Putamen (tissue), 1 donor: Measurements from ENCODE around the gene ANKRD6.

ENCODE experiments used
- DNase-seq: peaks from one replicate; pipeline ENCODE4 v3.0.0-alpha.2; 2016; ENCODE audit warnings: low spot score

The ANKRD6 gene

DNA sequence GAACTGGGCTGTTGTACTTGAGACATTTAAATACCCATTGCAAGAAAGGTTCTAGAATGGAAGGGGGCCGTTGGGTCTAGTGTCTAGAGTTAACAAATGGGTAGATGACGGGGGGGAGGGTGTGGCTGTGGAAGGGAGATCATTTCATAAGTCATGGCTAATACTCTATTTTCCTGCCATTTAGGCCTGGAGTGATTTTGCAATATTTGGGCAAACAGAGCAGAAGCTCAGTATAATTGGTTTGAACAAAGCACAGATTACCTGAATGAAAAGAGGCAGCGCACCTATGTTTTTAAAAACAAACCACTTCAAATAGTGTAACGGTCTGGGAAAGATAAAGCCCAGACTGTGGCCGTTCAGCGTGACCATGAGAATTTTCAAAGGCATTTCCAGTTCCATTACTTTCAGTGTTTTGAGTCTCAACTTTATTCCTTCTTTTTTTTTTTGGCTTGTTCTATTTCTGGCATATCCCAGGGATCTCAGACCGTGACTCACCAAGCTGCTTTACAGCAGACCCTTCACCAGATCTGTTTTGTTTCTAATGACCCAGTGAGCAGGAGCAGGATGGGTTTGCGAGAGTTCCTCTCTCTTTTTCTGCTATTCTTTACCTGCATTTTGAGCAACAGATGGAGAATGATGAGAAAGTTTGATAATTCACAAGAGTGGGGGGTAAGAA is 131.9 kb downstream of the ANKRD6 start:
- no peak for DNase-seq

DNA sequence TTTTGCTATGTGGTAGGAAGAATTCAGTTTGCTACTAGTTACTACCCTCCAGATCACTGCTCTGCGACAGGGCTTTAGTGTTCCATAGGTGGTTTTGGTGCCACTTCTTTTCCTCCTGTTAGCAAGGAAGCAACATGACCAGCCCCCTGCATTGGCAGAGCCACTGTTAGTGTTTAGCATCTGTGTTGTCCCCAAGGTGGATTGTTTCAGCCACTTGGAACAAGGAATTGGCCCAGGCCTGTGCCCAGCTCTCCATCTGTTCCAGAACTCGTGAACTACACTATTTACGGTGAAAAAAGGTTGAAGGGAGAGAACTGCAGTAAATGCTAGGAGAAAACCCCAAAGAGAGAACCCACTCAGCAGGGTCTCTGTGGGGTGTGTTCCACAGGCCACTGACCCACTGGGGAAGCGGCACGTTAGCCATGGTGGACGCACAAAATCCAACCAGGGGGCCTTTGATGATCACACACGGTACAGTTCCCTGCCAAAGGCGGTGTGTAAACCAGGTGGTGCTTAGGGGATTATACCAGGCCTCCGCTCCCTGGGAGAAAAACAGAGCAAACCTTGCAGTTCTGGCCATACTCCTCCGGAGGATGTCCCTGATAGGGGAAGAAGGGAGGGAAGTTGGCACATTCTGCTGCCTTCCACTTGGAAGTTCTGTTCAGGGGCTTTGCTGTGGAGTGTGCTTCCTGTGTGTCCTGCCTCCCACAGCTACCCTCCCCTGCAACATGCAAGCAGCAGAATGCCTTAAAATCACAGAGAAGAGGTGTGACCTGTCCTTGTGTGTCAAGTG is 133.3 kb downstream of the ANKRD6 start:
- DNase-seq = no peak

DNA sequence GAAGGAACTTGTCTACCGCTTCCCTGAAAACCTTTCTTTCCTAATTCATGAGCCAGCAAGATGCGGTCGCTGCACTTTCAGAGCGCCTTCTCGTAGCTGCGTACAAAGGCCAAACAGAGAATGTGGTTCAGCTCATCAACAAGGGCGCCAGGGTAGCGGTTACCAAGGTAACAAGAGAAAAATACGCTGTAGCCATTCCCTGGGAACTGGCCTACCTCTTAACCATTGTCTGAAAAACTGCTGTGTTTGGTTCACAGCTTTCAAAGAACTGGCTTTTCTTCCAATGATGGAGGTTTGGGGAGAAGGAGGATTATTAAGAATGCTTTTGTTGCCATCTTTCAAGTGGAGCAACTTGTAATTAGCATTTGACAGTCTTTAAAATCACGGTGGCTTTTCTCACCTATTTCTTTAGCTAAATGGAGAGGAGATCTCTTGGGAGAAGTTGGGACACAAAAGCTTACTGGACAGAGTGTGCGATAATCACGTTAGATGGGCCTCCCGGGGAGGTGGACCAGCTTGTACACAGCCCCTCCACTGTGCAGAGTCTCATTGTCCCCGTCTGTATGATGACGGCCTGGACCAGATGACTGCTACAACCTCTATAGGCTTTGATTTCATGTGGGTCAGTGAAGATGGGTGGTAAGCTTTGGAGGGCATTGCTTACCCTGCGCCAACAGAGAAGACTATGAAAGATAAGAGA is 134.1 kb downstream of the ANKRD6 start:
- no peak for DNase-seq

DNA sequence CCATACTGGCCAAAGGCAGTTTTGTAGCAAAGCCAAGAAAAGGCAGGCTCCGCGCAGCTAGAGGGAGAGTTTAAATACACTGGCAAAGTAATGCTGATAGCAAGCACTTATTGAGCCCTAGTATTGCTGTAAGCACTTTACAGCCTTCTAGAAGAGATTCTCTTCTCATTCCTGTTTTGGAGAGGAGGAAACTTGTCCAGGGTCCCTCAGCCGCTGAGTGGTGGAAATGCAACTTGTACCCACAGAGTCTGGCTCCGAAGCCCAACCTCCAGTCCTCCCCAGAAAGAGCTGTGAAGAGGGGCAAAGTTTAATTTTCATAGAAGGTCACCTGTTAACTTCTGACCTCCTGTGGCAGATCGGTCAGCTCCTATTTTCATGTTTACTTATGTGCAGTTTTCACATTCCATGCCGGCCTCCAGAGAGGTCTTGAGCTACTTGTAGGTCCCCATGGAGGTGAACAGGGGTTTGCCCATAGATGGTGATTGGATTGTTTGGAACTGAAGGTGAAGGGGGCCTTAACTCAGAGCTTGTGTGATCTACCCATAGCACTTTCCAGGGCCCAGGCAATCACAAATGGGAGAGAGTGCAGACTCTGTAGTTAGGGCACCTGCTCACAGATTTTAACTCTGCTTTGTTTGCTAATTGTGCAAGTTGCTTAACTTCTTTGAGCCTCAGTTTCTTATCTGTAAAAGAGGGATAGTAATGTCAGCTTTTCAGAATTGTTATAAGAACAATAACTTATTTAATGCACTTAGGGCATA is 134.9 kb downstream of the ANKRD6 start:
- DNase-seq = no peak

DNA sequence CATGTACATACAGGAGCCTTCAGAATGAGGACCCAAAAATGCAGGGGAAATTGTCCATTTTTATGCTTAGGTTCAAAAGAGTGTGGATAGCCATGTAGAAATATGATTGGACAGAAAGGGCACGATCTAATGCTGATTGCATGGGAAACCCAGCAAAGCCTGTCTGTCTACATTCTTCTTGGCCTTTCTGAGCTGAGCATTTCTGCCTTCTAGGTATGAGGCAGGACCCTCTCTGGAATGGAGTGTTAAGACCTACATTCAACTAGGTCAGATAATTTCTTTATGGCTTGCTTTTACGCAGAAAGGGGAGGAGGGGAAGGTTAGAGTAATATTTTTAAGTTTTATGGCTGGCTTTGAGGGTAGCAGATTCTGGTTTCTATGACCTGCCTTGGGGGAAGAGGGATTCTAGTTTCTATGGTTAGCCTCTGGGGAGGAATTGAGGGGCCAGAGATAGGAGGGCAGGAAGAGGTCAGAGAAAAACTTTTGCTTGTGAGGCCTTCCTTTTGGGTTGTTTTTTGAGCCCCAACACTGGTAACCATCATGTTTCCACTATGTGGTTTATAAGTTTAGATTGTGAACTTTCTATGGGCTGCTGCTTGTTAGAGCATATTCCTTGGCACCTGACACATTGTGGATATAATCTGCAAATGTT is 142.1 kb downstream of the ANKRD6 start:
- no peak for DNase-seq

DNA sequence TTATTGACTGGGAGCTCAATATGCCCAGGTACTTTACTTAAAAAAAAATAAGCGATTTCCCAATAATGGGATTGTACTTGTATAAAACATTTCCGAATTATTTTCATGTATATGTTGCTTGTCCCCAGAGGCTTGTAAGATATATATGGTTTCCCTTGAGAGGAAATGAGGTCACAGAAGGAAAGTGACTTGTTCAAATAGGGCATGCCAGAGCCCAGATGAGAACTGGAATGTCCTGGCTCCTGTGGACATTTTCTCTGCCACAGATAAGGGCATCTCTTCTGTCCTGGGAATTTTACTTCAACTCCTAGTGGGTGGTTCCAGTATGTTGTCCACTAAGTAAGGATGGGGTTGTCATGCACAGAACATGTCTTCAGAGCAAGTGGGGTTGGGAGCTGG is 142.6 kb downstream of the ANKRD6 start:
- DNase-seq = no peak

DNA sequence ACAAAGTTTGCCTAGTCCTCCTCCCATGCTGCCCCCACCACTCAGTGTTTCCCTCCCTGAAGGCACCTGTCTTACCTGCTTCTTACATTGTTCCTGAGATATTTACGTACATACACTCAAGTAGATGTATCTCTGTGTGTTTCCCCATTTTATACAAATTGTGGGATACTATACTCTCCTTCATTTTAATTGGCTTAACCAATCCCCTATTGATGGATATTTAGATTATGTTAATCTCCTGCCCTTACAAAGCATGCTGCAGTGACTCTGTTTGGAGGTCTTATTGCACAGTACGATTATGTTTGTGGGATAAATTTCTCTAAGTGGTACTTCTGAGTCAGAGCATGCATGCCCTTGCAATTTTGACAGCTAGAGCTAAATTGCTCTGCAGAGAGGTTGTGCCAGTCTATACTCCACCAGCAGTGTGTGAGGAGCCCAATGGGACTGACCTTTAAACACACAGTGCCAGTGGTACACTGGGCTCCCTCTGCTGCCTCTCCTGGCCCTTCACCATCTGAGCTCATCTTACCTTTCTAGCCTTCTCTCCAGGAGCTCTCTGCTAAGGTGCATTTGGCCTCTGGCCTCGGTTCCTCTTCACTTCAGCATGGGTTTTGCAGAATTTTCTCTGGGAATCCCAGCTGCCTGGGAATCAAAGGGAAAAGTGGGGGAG is 148.2 kb downstream of the ANKRD6 start:
- no peak for DNase-seq

DNA sequence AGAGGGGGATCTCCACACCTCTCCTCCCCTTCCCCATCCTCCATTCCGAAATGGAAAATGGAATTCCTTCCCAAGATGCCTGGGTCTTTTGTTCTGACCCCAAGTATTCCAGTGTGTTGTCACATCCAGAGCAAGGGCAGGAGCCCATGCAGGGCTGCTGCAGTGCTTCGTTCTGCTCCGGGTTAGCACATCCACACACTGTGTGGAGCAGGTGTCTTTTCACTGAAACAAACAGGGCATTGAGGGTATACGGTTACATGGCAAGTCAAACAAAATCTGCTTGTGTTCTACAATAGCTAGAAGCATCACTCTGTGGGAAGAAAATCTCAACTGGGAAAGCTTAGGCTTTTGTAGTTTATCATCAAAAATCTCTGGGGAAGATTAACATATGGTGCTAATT is 148.7 kb downstream of the ANKRD6 start:
- DNase-seq = no peak

DNA sequence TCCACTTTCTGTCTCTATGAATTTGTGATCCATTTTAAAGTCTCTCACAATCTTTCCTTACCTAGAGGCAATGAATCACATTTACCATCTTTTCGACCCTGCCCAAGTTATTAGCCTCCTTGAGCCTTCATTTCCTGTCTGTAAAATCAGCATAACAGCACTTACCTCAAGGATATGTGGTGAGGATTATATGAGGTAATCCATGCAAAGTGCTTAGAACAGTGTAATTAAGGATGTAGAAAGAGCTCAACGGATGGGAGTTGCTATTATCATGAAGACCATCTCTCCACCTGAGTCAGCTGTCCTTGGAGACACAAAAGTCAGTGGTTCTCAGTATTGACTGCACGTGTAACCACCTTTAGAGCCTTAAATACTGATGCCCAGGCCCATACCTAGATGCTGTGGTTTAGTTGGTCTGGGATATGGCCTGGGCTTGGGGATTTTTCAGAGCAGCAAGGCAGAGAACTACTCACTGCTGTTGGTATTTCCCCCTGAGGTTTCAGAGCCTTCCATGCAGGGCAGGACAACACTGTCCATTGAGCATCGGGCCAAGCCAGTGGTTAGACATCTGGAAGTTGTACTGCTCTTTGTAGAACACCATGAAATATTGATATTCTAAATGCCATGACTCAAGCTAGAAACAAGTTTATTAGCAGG is 149.8 kb downstream of the ANKRD6 start:
- no peak for DNase-seq

DNA sequence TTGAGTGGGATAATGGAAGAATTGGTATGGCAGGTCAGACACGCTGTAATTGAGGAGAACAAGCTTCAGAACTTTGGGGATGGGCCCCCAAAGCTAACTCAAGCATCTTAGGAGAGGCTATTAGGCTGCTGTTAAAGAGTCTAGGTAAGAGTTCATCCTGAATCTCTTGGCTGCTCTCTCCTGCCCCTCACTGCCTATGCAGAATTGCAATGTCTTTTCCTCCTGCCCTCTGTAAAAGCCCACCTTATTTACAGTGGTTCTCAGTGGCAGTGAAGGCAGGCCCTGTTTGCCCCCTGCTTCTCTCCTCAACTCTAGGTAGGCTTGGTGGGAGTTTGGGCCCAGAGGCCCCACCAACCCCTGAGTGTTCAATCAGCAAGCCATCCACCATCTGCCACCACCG is 150.6 kb downstream of the ANKRD6 start:
- no peak for DNase-seq

DNA sequence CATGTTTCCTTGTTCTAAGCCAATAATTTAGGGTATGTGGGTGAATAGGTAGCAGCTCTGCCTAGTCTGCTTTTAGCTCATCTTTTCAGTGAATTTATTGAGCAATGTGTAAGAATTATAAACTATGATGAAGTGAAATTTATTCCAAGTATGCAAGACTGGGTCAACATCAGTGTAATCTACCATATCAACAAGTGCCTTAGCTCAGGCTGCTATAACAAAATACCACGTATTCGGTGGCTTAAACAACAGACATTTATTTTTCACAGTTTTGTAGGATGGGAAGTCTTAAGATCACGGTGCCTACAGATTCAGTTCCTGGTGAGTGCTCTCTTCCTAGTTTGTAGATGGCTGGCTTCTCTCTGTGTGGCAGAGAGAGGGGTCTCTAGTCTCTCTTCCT is 151.6 kb downstream of the ANKRD6 start:
- DNase-seq = no peak

DNA sequence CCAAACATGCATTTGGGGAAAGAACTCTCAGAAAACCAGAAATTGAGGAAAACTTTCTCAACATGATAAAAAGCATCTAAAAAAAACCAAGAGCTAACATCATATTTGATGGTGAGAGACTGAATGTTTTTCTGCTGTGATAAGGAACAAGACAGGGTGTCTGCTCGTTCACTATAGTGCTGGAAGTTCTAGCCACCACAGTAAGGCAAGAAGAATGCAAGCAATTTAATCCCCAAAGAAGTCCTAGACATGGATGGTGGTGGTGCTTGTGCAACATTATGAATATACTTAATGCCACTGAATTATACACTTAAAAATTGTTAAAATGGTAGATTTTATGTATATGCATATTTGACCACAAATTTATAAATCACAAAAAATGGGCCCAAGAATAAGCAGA is 152.2 kb downstream of the ANKRD6 start:
- DNase-seq = no peak

DNA sequence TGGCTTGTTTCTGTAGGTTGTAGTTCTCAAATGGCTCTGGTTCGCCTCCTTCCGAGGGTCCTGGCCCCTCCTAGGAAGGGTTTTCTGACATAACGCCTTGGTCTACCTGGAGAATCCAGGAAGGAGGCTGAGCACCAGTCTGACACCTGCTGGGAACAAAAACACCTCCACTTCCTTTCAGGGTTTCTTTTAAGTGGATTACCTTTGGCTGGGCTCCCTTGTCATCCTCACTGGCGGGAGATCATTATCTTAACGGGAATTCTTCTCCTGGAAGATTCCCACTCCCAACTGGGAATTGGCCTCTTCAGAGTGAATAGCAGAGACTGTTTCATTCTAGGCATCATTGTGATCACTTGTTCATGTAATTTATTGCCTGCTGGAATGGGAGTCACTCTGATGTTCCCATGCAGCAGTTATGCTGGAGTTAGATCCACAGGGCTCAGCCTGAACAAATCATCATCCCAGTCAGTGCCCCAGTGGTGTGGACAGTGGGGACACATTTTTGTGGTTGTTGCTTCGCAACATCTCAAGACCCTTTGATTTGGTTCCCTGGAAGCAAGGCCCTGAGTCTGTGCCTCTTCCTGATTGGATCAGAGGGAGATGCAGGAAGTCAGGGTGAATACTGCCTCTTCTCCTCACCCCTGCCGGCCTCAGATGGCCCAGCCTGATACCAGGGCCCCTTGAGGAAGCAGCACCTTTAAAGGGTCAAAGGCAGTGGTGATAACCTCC is 156.5 kb downstream of the ANKRD6 start:
- no peak for DNase-seq

DNA sequence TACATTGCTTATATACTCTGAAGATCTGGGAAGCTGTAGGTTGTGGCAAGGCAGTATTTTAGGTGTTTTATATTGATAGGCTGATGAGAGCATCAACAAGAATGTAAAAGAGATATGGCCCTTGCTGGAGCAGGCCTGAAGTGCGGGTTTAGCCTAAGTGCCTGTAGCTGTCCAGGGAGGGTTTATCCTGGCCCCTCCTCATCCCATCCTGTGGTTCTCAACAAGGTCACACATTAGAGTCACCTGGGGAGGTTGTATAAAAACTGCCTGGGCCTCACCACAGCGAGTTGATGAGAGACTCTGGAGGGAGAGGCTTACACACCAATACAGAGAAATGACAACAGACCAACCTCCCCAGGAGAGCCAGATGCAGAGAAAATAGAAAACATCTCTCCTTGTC is 157.2 kb downstream of the ANKRD6 start:
- no peak for DNase-seq

DNA sequence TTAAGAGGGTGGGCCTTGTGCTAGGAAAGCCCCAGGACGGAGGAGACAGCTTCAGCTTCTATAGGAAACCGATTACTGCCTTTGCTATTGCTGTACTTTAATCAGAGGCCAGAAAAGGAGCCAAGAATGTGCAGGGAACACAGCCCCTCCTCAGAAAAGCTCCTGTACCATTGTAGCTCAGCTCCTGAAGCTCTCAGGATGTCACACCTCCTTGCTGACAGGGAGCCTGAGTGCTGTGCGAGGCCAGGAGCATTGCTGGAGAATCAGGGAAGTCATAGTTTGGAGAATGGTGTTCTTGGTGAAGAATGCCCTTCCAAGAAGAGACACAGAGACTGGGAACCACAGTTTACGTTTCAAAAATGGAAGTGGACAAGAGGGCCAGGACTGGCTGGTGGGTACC is 158.8 kb downstream of the ANKRD6 start:
- no peak for DNase-seq

DNA sequence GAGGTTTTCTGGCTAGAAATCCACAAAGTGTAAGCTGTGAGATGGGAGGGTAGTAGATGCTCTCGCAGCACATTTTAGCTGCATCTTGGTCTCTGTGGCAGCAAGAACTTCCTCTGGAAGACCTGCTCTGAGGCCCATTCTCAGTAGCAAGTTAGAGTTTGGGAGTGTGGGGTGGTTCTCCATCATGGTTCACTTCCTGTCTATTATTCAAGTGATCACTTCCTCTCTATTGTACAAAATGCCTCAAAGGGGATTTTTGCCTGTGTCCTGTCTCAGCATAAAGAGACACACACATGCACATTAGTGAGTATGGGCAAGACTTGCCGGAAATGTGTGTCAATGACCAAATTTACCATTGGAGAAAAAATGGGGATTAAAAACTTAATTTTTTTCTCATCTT is 163.1 kb downstream of the ANKRD6 start:
- DNase-seq = no peak

DNA sequence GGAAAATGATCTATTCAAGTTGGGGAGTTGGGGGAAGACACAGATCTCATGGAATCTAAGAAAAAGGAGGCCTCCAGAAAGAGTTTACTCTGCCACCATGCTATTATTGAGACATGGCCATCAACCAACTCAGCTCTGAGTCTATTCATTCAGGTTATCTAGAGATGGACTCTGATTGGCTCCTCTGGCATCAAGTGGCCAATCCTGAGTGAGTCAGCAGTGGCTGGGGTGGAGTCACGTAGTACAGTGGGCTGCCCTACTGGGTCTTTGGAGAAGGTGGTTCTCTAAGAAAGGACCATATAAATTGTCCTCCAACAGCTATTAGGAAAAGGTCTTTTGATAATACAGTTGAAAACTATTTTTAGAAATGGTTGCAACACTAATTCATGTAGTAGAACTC is 163.5 kb downstream of the ANKRD6 start:
- DNase-seq = no peak

DNA sequence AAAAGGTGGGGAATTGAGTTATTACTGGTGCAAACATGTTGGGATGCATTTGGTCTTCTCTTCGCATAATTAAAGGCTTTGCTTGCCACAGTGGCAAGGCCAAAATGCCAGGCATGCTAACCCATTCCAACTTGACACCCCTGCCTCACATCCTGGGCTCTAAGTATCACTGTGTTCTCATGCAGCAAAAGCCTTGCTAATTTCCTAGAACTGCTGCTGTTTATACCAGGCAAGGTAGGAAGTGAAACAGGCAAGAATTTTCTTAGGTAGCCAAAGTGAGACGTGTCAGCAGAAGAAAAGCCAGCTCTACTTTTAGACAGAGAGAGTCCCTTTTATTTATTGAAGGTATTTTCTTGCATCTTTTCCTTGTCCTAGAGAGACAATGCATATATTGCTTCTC is 164.4 kb downstream of the ANKRD6 start:
- DNase-seq = no peak

DNA sequence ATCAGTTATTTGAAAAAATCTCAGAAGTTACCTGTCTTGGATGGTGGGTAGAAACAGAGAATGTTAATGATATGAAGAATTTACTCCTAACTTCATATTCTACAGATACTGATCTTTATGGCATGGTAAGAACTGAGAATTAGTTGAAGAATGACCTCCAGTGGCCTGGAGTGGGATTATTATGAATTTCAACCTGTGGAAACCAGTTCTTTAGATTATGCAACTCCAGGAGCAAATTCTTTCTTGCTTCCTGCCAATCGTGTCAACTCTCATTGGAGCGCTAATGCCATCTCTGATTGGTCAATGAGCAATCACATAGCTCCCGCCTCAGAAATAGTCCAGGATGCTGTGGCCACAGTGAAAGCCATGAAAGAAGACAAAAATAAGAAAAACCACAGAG is 165.0 kb downstream of the ANKRD6 start:
- no peak for DNase-seq

DNA sequence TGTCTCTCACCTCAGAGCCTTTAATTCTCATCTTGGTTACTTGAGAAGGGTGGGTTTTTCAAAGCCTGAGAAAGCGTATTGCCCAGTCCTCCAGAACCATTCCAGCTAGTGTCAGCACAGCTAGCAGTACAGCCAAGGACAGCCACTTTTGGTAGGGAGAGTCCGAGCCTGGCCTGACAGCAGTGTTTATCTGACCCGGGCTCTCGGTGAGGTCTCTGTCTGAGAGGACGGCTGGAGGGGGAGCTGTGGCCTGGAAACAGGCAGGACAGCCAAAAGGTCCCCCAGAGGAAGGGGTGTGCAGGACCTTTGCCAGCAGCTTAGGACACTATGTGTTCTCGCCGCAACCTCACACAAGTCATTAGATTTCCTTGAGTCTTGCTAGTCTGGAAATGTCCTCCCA is 166.8 kb downstream of the ANKRD6 start:
- no peak for DNase-seq
